GM12878 (cell line): ENCODE results near the gene TRERF1. TPM values are rescaled to one million over a fixed set of nuclear protein-coding genes. Genes with fewer than 3 reads are reported as not detected.
A peak's percentile ranks its signal among the peaks of the same experiment; 100 is the strongest.

Experiments
- BCL11A ChIP-seq: IDR thresholded peaks from 2 replicates; pipeline ENCODE4 v1.6.1; 2011; ENCODE audit warnings: low read depth, low read length
- BRCA1 ChIP-seq: IDR thresholded peaks from 2 replicates; pipeline ENCODE4 v1.6.1; 2011; ENCODE audit warnings: low read depth, low read length, improper control_type of control experiment
- CBFB ChIP-seq: IDR thresholded peaks from 2 replicates; pipeline ENCODE4 v1.6.1; 2016; ENCODE audit warnings: antibody characterized with exemption, low read depth
- CBX5 ChIP-seq: sonication (generic); IDR thresholded peaks from 2 replicates; pipeline ENCODE4 v1.6.1; 2016; ENCODE audit warnings: low read depth, moderate library complexity, mild to moderate bottlenecking, inconsistent platforms
- CHD2 ChIP-seq: IDR thresholded peaks from 2 replicates; pipeline ENCODE4 v1.6.1; 2011; ENCODE audit warnings: low read depth, low read length, improper control_type of control experiment, borderline replicate concordance
- CHD4 ChIP-seq: fragments of 200-600 bp; sonication (generic); IDR thresholded peaks from 2 replicates; pipeline ENCODE4 v1.6.1; 2016; ENCODE audit warnings: mild to moderate bottlenecking
- EGR1 ChIP-seq, 2 experiments: IDR thresholded peaks; 1 replicate in 1 of 2; 2 replicates in 1 of 2; pipeline ENCODE4 v1.6.1; 2011 to 2012; ENCODE audit warnings: low read depth in 2 of 2, low read length in 2 of 2, borderline replicate concordance in 1 of 2, mild to moderate bottlenecking in 1 of 2, moderate library complexity in 1 of 2
- EZH2 ChIP-seq: IDR thresholded peaks from 2 replicates; pipeline ENCODE4 v1.6.1; 2012; ENCODE audit warnings: low read depth, mild to moderate bottlenecking, control low read depth, inconsistent platforms, low read length, borderline replicate concordance; ENCODE audit not compliant: control insufficient read depth
- HDAC6 ChIP-seq: fragments of 200-600 bp; sonication (generic); IDR thresholded peaks from one replicate; pipeline ENCODE4 v1.8.0; 2017; ENCODE audit warnings: antibody characterized with exemption; ENCODE audit not compliant: unreplicated experiment
- IRF4 ChIP-seq: IDR thresholded peaks from 2 replicates; pipeline ENCODE4 v1.6.1; 2011; ENCODE audit warnings: low read depth, low read length
- MTA3 ChIP-seq: IDR thresholded peaks from 2 replicates; pipeline ENCODE4 v1.6.1; 2012; ENCODE audit warnings: low read length, inconsistent platforms, borderline replicate concordance
- NFYB ChIP-seq: IDR thresholded peaks from 2 replicates; pipeline ENCODE4 v1.6.1; 2011; ENCODE audit warnings: low read depth, mild to moderate bottlenecking, low read length, improper control_type of control experiment, moderate library complexity; ENCODE audit not compliant: insufficient read depth
- POLR2AphosphoS2 ChIP-seq: IDR thresholded peaks from 2 replicates; pipeline ENCODE4 v1.6.1; 2011; ENCODE audit warnings: low read depth, mild to moderate bottlenecking, low read length, improper control_type of control experiment, moderate library complexity
- RELA ChIP-seq: fragments of 450-650 bp; IDR thresholded peaks from 2 replicates; pipeline ENCODE4 v1.8.0; 2014; ENCODE audit warnings: borderline replicate concordance; ENCODE audit not compliant: partially characterized antibody
- RFX5 ChIP-seq: IDR thresholded peaks from 2 replicates; pipeline ENCODE4 v1.6.1; 2011; ENCODE audit warnings: low read depth, low read length, improper control_type of control experiment
- SREBF1 ChIP-seq: IDR thresholded peaks from 2 replicates; pipeline ENCODE4 v1.6.1; 2012; ENCODE audit warnings: mild to moderate bottlenecking, low read length
- SUZ12 ChIP-seq: fragments of 200-600 bp; sonication (generic); IDR thresholded peaks from one replicate; pipeline ENCODE4 v1.6.1; 2018; ENCODE audit warnings: antibody characterized with exemption, mild to moderate bottlenecking; ENCODE audit not compliant: unreplicated experiment
- ZBED1 ChIP-seq: IDR thresholded peaks from 2 replicates; pipeline ENCODE4 v1.6.1; 2016; ENCODE audit warnings: borderline replicate concordance
- ZSCAN29 ChIP-seq: fragments of 450-650 bp; IDR thresholded peaks from 2 replicates; pipeline ENCODE4 v1.6.1; 2017; ENCODE audit warnings: mild to moderate bottlenecking, moderate library complexity
- polyA plus RNA-seq, 11 experiments: library from polyadenylated mRNA; depleted of rRNA in 4 of 11; unstranded in 6 of 11; stranded (reverse) in 5 of 11; fragments of >200 nt; fragmentation: Nextera tagmentation in 4 of 11; fragmentation: Illumina TruSeq in 1 of 11; extraction: Ambion mirVana in 4 of 11; extraction: Trizol in 1 of 11; gene quantifications; 1 replicate in 1 of 11; 2 replicates in 10 of 11; pipeline versions ENCODE4 v1.2.1 to v1.2.3, GENCODE V29; 2011 to 2016; ENCODE audit warnings: inconsistent platforms in 2 of 11, missing spikeins in 2 of 11, low read depth in 1 of 11
- total RNA-seq, 4 experiments: library from RNA; depleted of rRNA in 3 of 4; stranded (reverse); fragments of >200 nt in 3 of 4; fragmentation: Illumina TruSeq in 1 of 4; extraction: Trizol in 1 of 4; gene quantifications; 2 replicates each; pipeline versions ENCODE4 v1.2.1 to v1.2.3, GENCODE V29; 2013 to 2021
- TF ChIP-seq, protein P1 (sequence below): IDR thresholded peaks from 2 replicates; pipeline ENCODE4 v1.6.1; 2011; ENCODE audit warnings: low read depth, mild to moderate bottlenecking, low read length, moderate library complexity, borderline replicate concordance; ENCODE audit errors: extremely low read depth
- TF ChIP-seq, protein P2 (sequence below): fragments of 450-650 bp; IDR thresholded peaks from 2 replicates; pipeline ENCODE4 v1.6.1; 2016; ENCODE audit warnings: mild to moderate bottlenecking
- TF ChIP-seq, protein P3 (sequence below): fragments of 150-350 bp; IDR thresholded peaks from 2 replicates; pipeline ENCODE4 v1.6.1; 2016; ENCODE audit warnings: low read depth, low read length
- TF ChIP-seq, protein P4 (sequence below): IDR thresholded peaks from 2 replicates; pipeline ENCODE4 v1.6.1; 2011; ENCODE audit warnings: borderline replicate concordance, low read depth, mild to moderate bottlenecking, moderate library complexity, low read length; ENCODE audit not compliant: insufficient read depth, poor library complexity, severe bottlenecking

TRERF1 gene
- total and polyA plus RNA-seq, 10 of the 15 experiments (the other 5 are each of a cell fraction or from before 2014, with no cell fraction given): 2.2 to 19.4 (median 7.2) TPM

DNA sequence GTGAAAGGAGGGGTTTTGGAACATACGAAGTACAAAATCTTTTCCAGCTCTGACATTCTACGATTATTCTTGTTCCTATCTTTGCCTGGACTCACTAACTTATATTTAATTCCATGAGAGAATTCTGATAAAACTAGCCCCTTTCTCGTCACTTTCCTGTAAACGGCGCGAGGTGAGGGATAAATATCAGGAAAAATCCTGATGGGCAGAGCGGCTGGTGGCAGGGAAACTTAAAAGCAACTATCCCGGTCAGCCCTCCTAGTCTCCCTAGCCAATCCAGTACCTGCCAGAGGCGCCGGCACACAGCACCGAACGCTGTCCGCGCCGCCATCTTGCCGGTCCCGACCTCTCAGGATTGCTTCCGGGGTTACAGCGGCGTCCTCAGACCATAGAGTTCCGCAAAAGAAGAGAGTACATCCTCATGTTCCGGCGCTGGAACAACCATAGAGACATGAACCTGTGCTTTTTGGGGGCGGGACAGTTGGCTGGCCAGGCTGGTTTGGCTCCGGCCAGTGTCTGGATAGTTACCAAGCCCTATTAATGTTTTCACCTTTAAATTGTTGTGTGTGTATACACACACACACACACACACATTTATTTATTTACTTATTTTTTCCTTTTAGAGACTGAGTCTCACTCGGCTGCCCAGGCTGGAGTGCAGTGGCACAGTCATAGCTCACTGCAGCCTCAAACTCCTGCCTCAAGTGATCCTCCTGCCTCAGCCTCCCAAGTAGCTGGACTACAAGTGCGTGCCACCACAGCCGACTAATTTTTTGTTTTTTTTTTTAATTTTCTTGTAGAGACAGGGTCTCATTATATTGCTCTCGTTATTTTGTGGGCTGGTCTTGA, 234.0 kb downstream of the TRERF1 start, which contains the start of gene MRPS10 (continued):
- TF ChIP-seq, protein P1, sequence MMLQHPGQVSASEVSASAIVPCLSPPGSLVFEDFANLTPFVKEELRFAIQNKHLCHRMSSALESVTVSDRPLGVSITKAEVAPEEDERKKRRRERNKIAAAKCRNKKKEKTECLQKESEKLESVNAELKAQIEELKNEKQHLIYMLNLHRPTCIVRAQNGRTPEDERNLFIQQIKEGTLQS: no peak
- TF ChIP-seq, protein P2, sequence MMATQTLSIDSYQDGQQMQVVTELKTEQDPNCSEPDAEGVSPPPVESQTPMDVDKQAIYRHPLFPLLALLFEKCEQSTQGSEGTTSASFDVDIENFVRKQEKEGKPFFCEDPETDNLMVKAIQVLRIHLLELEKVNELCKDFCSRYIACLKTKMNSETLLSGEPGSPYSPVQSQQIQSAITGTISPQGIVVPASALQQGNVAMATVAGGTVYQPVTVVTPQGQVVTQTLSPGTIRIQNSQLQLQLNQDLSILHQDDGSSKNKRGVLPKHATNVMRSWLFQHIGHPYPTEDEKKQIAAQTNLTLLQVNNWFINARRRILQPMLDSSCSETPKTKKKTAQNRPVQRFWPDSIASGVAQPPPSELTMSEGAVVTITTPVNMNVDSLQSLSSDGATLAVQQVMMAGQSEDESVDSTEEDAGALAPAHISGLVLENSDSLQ: no peak
- TF ChIP-seq CHD4 (no peak), ZSCAN29 (no peak), BRCA1 (no peak), SREBF1 (peak; percentile 73; the same call in 1 of the 2 replicates), POLR2AphosphoS2 (peak; percentile 76; the same call in 1 of the 2 replicates), BCL11A (no peak), HDAC6 (no peak), CBFB (peak; percentile 63; the same call in 1 of the 2 replicates), SUZ12 (no peak), EGR1 (IDR thresholded peaks at IDR 0.05; ENCODE audit: borderline replicate concordance in 1 of 2, low read depth in 2 of 2, low read length in 2 of 2) (peak in 1 of 2 experiments; percentile 41; a peak in 1 of 3 replicates), MTA3 (no peak; the same call in 1 of the 2 replicates), IRF4 (no peak), RELA (peak; percentile 54), EZH2 (no peak), ZBED1 (no peak), NFYB (no peak), CBX5 (no peak; the same call in 1 of the 2 replicates), CHD2 (0 out of 2 replicates have a peak, but pooled peaks have one; percentile 55), RFX5 (peak; percentile 46; the same call in 1 of the 2 replicates)
- TF ChIP-seq, protein P3, sequence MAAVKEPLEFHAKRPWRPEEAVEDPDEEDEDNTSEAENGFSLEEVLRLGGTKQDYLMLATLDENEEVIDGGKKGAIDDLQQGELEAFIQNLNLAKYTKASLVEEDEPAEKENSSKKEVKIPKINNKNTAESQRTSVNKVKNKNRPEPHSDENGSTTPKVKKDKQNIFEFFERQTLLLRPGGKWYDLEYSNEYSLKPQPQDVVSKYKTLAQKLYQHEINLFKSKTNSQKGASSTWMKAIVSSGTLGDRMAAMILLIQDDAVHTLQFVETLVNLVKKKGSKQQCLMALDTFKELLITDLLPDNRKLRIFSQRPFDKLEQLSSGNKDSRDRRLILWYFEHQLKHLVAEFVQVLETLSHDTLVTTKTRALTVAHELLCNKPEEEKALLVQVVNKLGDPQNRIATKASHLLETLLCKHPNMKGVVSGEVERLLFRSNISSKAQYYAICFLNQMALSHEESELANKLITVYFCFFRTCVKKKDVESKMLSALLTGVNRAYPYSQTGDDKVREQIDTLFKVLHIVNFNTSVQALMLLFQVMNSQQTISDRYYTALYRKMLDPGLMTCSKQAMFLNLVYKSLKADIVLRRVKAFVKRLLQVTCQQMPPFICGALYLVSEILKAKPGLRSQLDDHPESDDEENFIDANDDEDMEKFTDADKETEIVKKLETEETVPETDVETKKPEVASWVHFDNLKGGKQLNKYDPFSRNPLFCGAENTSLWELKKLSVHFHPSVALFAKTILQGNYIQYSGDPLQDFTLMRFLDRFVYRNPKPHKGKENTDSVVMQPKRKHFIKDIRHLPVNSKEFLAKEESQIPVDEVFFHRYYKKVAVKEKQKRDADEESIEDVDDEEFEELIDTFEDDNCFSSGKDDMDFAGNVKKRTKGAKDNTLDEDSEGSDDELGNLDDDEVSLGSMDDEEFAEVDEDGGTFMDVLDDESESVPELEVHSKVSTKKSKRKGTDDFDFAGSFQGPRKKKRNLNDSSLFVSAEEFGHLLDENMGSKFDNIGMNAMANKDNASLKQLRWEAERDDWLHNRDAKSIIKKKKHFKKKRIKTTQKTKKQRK: no peak
- TF ChIP-seq, protein P4, sequence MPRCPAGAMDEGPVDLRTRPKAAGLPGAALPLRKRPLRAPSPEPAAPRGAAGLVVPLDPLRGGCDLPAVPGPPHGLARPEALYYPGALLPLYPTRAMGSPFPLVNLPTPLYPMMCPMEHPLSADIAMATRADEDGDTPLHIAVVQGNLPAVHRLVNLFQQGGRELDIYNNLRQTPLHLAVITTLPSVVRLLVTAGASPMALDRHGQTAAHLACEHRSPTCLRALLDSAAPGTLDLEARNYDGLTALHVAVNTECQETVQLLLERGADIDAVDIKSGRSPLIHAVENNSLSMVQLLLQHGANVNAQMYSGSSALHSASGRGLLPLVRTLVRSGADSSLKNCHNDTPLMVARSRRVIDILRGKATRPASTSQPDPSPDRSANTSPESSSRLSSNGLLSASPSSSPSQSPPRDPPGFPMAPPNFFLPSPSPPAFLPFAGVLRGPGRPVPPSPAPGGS: no peak
